Effector memory CD8-positive, alpha-beta T cell (primary cell): Measurements from ENCODE around the gene COX17.

Experiments
- ATAC-seq: fragments of 150-1000 bp; cut with Tn5 transposase; replicated peaks from 2 replicates; pipeline ENCODE4 v1.10.0; 2021; ENCODE audit warnings: mild to moderate bottlenecking, moderate library complexity
- DNase-seq, 3 experiments: peaks; one replicate each; pipeline ENCODE4 v3.0.0; 2021
- H3K27ac Mint-ChIP-seq, 2 donors: one replicate each; pipeline ENCODE4 v1.8.0; 2022; ENCODE audit warnings: mild to moderate bottlenecking in 2 of 2, mixed read lengths in 2 of 2, moderate library complexity in 2 of 2
- H3K27me3 Mint-ChIP-seq, 2 donors: one replicate each; pipeline ENCODE4 v1.8.0; 2022; ENCODE audit warnings: mixed read lengths in 2 of 2
- H3K36me3 Mint-ChIP-seq: one replicate; pipeline ENCODE4 v1.8.0; 2022; ENCODE audit warnings: mild to moderate bottlenecking, moderate library complexity, mixed read lengths; ENCODE audit not compliant: insufficient read depth
- H3K4me1 Mint-ChIP-seq, 2 donors: one replicate each; pipeline ENCODE4 v1.8.0; 2022; ENCODE audit warnings: low read depth in 2 of 2, mixed read lengths in 2 of 2
- H3K4me3 Mint-ChIP-seq, 2 donors: one replicate each; pipeline ENCODE4 v1.8.0; 2022; ENCODE audit warnings: mild to moderate bottlenecking in 2 of 2, mixed read lengths in 2 of 2, moderate library complexity in 2 of 2
- H3K9me3 Mint-ChIP-seq, 2 donors: one replicate each; pipeline ENCODE4 v1.8.0; 2022; ENCODE audit warnings: mixed read lengths in 2 of 2

The COX17 gene

GRCh38 chr3:119647171-119647570 lies 30.0 kb downstream of the COX17 start:
- no peak overlapping the region for H3K4me3 Mint-ChIP-seq
- no peaks in the 10 kb centered on the region for H3K9me3 Mint-ChIP-seq
- H3K4me1 Mint-ChIP-seq = no peaks in the 10 kb centered on the region
- no peak for ATAC-seq
- H3K27me3 Mint-ChIP-seq = no peaks in the 10 kb centered on the region
- H3K36me3 Mint-ChIP-seq = peaks cover 3% of the 10 kb centered on the region
- DNase-seq = no peak
- no peak overlapping the region for H3K27ac Mint-ChIP-seq

- Mint-ChIP-seq H3K9me3 (no peaks in the 10 kb centered on the region), H3K4me1 (no peaks in the 10 kb centered on the region), H3K36me3 (peaks cover 3% of the 10 kb centered on the region), H3K27ac (no peak overlapping the region), H3K27me3 (no peaks in the 10 kb centered on the region), H3K4me3 (no peak overlapping the region)
- DNase-seq = no peak
- no peak for ATAC-seq
Measured at GRCh38 chr3:119645813-119646212, 31.4 kb downstream of the COX17 start.

GRCh38 chr3:119644481-119644880 lies 32.7 kb downstream of the COX17 start:
- ATAC-seq (no peak), DNase-seq (no peak)
- H3K27me3 Mint-ChIP-seq = no peaks in the 10 kb centered on the region
- no peak overlapping the region for H3K4me3 Mint-ChIP-seq
- H3K36me3 Mint-ChIP-seq = peaks cover 3% of the 10 kb centered on the region
- no peaks in the 10 kb centered on the region for H3K4me1 Mint-ChIP-seq
- no peaks in the 10 kb centered on the region for H3K9me3 Mint-ChIP-seq
- H3K27ac Mint-ChIP-seq = no peak overlapping the region

GRCh38 chr3:119643528-119643927 lies 33.7 kb downstream of the COX17 start:
- ATAC-seq = no peak
- no peak overlapping the region for H3K4me3 Mint-ChIP-seq
- DNase-seq = no peak
- H3K9me3 Mint-ChIP-seq = no peaks in the 10 kb centered on the region
- H3K4me1 Mint-ChIP-seq = peaks cover 3 to 5% of the 10 kb centered on the region in 2 donors
- peaks cover 3% of the 10 kb centered on the region for H3K36me3 Mint-ChIP-seq
- H3K27ac Mint-ChIP-seq = peak overlapping the region in 1 of 2 donors; percentile 65
- no peaks in the 10 kb centered on the region for H3K27me3 Mint-ChIP-seq

- Mint-ChIP-seq H3K27me3 (no peaks in the 10 kb centered on the region), H3K4me1 (peaks cover 6 to 10% of the 10 kb centered on the region in 2 donors), H3K4me3 (no peak overlapping the region), H3K9me3 (no peaks in the 10 kb centered on the region), H3K36me3 (peaks cover 3% of the 10 kb centered on the region), H3K27ac (no peak overlapping the region)
- ATAC-seq (no peak), DNase-seq (no peak)
Measured at GRCh38 chr3:119642746-119643473, 34.3 kb downstream of the COX17 start.

GRCh38 chr3:119641416-119641815 lies 35.8 kb downstream of the COX17 start:
- no peaks in the 10 kb centered on the region for H3K9me3 Mint-ChIP-seq
- H3K4me1 Mint-ChIP-seq = peaks cover 6 to 11% of the 10 kb centered on the region in 2 donors
- no peaks in the 10 kb centered on the region for H3K27me3 Mint-ChIP-seq
- ATAC-seq (no peak), DNase-seq (no peak)
- no peak overlapping the region for H3K27ac Mint-ChIP-seq
- H3K4me3 Mint-ChIP-seq = no peak overlapping the region
- H3K36me3 Mint-ChIP-seq = peaks cover 3% of the 10 kb centered on the region

GRCh38 chr3:119639494-119640350 lies 37.5 kb downstream of the COX17 start:
- peak overlapping the region in 1 of 2 donors; percentile 92 for H3K27ac Mint-ChIP-seq
- no peaks in the 10 kb centered on the region for H3K36me3 Mint-ChIP-seq
- H3K27me3 Mint-ChIP-seq = no peaks in the 10 kb centered on the region
- H3K4me3 Mint-ChIP-seq = no peak overlapping the region
- no peak for DNase-seq
- H3K4me1 Mint-ChIP-seq = peaks cover 6 to 11% of the 10 kb centered on the region in 2 donors
- ATAC-seq = no peak
- H3K9me3 Mint-ChIP-seq = no peaks in the 10 kb centered on the region

DNA sequence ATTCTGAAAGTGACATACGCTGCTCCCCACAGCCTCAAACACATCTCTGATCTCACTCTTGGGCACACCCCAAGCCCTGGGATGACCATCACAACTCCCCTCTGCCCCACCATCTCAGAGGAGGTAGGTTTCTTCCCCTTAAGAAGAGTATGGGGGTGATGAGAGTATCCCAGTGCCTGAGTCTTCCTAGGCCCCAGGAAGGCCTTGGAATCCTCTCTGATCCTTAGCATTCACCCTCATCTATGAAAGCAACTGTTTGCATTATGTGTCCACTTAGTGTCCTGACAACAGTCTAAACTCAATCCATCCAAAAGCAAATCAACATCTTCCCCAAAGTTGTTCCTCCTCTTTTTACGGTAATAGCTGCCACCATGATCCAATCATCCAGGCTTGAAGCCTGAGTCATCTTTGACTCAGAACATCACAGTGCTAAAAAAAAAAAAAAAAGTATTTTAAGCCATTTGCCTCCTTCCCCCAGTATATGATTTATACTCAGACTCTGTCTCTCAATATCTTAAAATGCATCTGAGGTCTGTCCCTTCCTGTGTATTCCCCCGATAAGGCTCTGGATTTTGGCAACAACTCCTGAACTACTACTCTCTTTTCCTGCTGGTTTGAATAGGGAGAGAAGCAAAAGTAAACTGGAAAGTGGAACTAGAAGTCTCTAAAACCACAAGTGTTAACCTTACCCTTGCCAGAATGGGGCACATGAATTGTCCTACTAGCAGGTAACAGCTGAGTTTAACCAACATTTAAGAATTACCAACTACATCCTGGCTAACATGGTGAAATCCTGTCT lies 39.3 kb downstream of the COX17 start:
- peak overlapping the region; percentile 91 to 92 for H3K27ac Mint-ChIP-seq
- H3K4me3 Mint-ChIP-seq = peak overlapping the region; percentile 68 to 70
- H3K9me3 Mint-ChIP-seq = no peaks in the 10 kb centered on the region
- peaks cover 0 to under 1% of the 10 kb centered on the region in 2 donors for H3K27me3 Mint-ChIP-seq
- ATAC-seq (peak; percentile 35), DNase-seq (no peak)
- H3K4me1 Mint-ChIP-seq = peaks cover 6 to 11% of the 10 kb centered on the region in 2 donors
- H3K36me3 Mint-ChIP-seq = no peaks in the 10 kb centered on the region

DNA sequence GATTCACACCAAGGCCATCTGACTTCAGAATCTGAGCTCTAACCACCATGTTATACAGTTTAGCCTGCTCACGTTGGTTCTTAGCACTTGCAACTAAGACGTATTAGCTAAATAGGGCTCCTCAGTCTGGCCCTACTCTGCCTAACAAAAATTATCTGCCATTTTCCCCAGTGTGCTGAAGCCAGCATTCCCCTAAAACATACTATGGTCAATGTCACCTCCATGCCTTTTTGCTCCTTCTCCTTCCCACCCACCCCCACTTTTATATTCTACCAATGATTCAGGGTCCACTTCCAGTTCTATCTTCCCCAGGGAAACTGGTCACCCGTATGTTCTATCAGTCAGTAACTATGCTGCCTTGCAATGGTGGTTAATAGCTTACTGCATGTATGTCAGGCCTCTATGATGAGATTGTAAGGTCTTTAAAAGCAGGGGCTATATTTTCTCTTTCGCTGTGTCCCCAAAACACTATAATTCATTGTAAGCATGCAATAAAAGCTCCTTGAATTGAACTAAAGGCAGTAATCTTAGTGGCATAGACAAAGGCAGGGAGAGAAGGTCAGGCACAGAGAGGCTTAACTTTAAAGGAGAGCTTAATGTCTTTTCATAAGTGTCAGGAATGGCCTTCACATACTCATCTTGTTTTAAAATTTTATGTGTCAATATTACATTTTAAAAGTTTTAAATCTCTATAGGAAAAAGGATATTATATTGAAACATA lies 40.2 kb downstream of the COX17 start:
- H3K27ac Mint-ChIP-seq = no peak overlapping the region
- peaks cover 6 to 11% of the 10 kb centered on the region in 2 donors for H3K4me1 Mint-ChIP-seq
- no peaks in the 10 kb centered on the region for H3K9me3 Mint-ChIP-seq
- ATAC-seq = no peak
- H3K4me3 Mint-ChIP-seq = no peak overlapping the region
- no peak for DNase-seq
- no peaks in the 10 kb centered on the region for H3K36me3 Mint-ChIP-seq
- peaks cover 0 to 9% of the 10 kb centered on the region in 2 donors for H3K27me3 Mint-ChIP-seq

GRCh38 chr3:119636249-119636648 lies 41.0 kb downstream of the COX17 start:
- H3K36me3 Mint-ChIP-seq = no peaks in the 10 kb centered on the region
- no peaks in the 10 kb centered on the region for H3K9me3 Mint-ChIP-seq
- H3K4me1 Mint-ChIP-seq = peaks cover 6 to 11% of the 10 kb centered on the region in 2 donors
- H3K27me3 Mint-ChIP-seq = peaks cover 0 to 10% of the 10 kb centered on the region in 2 donors
- no peak overlapping the region for H3K4me3 Mint-ChIP-seq
- no peak for DNase-seq
- H3K27ac Mint-ChIP-seq = no peak overlapping the region
- no peak for ATAC-seq

DNA sequence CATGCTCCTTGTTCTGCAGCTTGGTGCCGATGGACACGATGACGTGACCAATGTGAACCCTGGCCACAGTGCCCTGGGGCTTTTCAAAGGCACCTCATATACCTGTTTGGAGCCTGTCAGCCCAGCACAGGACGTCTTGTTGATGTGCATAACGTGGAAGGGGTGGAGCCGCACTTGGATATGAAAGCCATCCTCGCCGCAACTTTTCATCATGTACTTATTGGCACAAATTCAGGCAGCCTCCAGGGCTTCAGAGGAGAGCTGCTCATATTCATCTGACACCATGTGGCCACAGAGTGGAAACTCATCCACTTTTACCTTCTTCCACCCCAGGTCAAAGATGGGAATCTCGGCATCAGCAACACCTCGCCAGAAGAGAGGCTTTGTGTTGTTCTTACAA lies 41.5 kb downstream of the COX17 start:
- H3K4me1 Mint-ChIP-seq = peaks cover 6 to 11% of the 10 kb centered on the region in 2 donors
- H3K27me3 Mint-ChIP-seq = peaks cover 0 to 10% of the 10 kb centered on the region in 2 donors
- no peak for ATAC-seq
- no peak overlapping the region for H3K27ac Mint-ChIP-seq
- H3K9me3 Mint-ChIP-seq = no peaks in the 10 kb centered on the region
- no peak overlapping the region for H3K4me3 Mint-ChIP-seq
- no peaks in the 10 kb centered on the region for H3K36me3 Mint-ChIP-seq
- DNase-seq = no peak

- Mint-ChIP-seq H3K4me3 (no peak overlapping the region), H3K27ac (no peak overlapping the region), H3K36me3 (no peaks in the 10 kb centered on the region), H3K4me1 (peaks cover under 1 to 6% of the 10 kb centered on the region in 2 donors), H3K9me3 (no peaks in the 10 kb centered on the region), H3K27me3 (peaks cover 0 to 28% of the 10 kb centered on the region in 2 donors)
- DNase-seq (no peak), ATAC-seq (no peak)
Measured at GRCh38 chr3:119632829-119633228, 44.4 kb downstream of the COX17 start.

GRCh38 chr3:119632216-119632615 lies 45.0 kb downstream of the COX17 start:
- Mint-ChIP-seq H3K36me3 (no peaks in the 10 kb centered on the region), H3K27me3 (peaks cover 0 to 31% of the 10 kb centered on the region in 2 donors), H3K9me3 (no peaks in the 10 kb centered on the region), H3K4me3 (no peak overlapping the region), H3K4me1 (peaks cover 4 to 11% of the 10 kb centered on the region in 2 donors), H3K27ac (no peak overlapping the region)
- ATAC-seq (no peak), DNase-seq (no peak)
